PC-3 (cell line): Measurements from ENCODE around the gene SH2D3C. TPM values are rescaled to one million over a fixed set of nuclear protein-coding genes. Genes with fewer than 3 reads are reported as not detected.

Source experiments
- ATAC-seq: fragments of 200-7000 bp; cut with Tn5 transposase; 2 replicates; pipeline ENCODE4 v1.9.1; 2020; ENCODE audit warnings: mild to moderate bottlenecking, moderate library complexity
- BruUV-seq: library from RNA; stranded (reverse); fragments of 400-500 nt; replicated peaks from 2 replicates; lab custom pipeline; 2021; lab: Mats Ljungman, UMichigan
- CTCF ChIA-PET: fragments of 300-600 bp; sonication (Branson Sonifier 250); formaldehyde crosslinking; loops from one replicate; lab custom pipeline; 2022; ENCODE audit warnings: antibody characterized with exemption; lab: Charles Lee
- POLR2A ChIA-PET: fragments of 300-600 bp; sonication (Branson Sonifier 250); formaldehyde crosslinking; loops from one replicate; lab custom pipeline; 2022; ENCODE audit warnings: antibody characterized with exemption; ENCODE audit not compliant: unreplicated experiment; lab: Charles Lee
- DNase-seq: peaks from one replicate; pipeline ENCODE4 v3.0.0-alpha.2; 2015
- H2AFZ ChIP-seq: fragments of 300-600 bp; sonication (generic); 2 replicates; pipeline ENCODE4 v1.6.0; 2016; ENCODE audit warnings: antibody characterized with exemption, low read length
- H3F3A ChIP-seq: fragments of 300-600 bp; sonication (generic); one replicate; pipeline ENCODE4 v1.6.0; 2017; ENCODE audit warnings: antibody characterized with exemption, low read length, control low read depth, mild to moderate bottlenecking; ENCODE audit not compliant: unreplicated experiment
- H3K27ac ChIP-seq: fragments of 300-600 bp; sonication (generic); 2 replicates; pipeline ENCODE4 v1.5.1; 2016; ENCODE audit warnings: mild to moderate bottlenecking, low read length
- H3K27me3 ChIP-seq: fragments of 300-600 bp; sonication (generic); 2 replicates; pipeline ENCODE4 v1.6.1; 2016; ENCODE audit warnings: low read length, mixed read lengths
- H3K36me3 ChIP-seq: fragments of 300-600 bp; sonication (generic); 2 replicates; pipeline ENCODE4 v1.6.1; 2016; ENCODE audit warnings: low read depth, mixed run types, low read length, mixed read lengths
- H3K4me1 ChIP-seq: fragments of 300-600 bp; sonication (generic); 2 replicates; pipeline ENCODE4 v1.5.1; 2016; ENCODE audit warnings: low read length; ENCODE audit not compliant: insufficient read depth
- H3K4me2 ChIP-seq: fragments of 300-600 bp; sonication (generic); 2 replicates; pipeline ENCODE4 v1.6.0; 2016; ENCODE audit warnings: low read length
- H3K4me3 ChIP-seq: fragments of 300-600 bp; sonication (generic); 2 replicates; pipeline ENCODE4 v1.5.1; 2016; ENCODE audit warnings: mild to moderate bottlenecking, low read length, mixed read lengths
- H3K79me2 ChIP-seq: fragments of 300-600 bp; sonication (generic); 2 replicates; pipeline ENCODE4 v1.6.1; 2017; ENCODE audit warnings: low read length, mixed read lengths
- H3K9ac ChIP-seq: fragments of 300-600 bp; sonication (generic); 2 replicates; pipeline ENCODE4 v1.6.0; 2016; ENCODE audit warnings: mild to moderate bottlenecking, low read length
- H3K9me2 ChIP-seq: fragments of 300-600 bp; sonication (generic); replicated peaks from 2 replicates; pipeline ENCODE4 v1.6.1; 2016; ENCODE audit warnings: mixed run types, low read length, mixed read lengths
- H3K9me3 ChIP-seq: fragments of 300-600 bp; sonication (generic); 2 replicates; pipeline ENCODE4 v1.6.1; 2016; ENCODE audit warnings: low read length, mixed read lengths
- H4K20me1 ChIP-seq: fragments of 300-600 bp; sonication (generic); 2 replicates; pipeline ENCODE4 v1.6.1; 2016; ENCODE audit warnings: low read length, mixed read lengths
- EZH2 ChIP-seq: fragments of 300-600 bp; sonication (generic); IDR thresholded peaks from one replicate; pipeline ENCODE4 v1.6.1; 2017; ENCODE audit warnings: antibody characterized with exemption, mild to moderate bottlenecking, low read length; ENCODE audit not compliant: unreplicated experiment
- EZH2phosphoT487 ChIP-seq: fragments of 300-600 bp; sonication (generic); IDR thresholded peaks from 2 replicates; pipeline ENCODE4 v1.6.1; 2018; ENCODE audit warnings: mild to moderate bottlenecking, antibody characterized with exemption, low read length, borderline replicate concordance
- intact Hi-C: fragments of 100-400 bp; cut with micrococcal nuclease; formaldehyde crosslinking; loops from 2 replicates; pipeline ENCODE4 v1.9.0; 2023
- total RNA-seq: library from RNA; depleted of rRNA; stranded (reverse); fragments of >200 nt; gene quantifications from 2 replicates; pipeline ENCODE4 v1.2.3, GENCODE V29; 2014
- TF ChIP-seq, protein P1 (sequence below): fragments of 300-600 bp; sonication (generic); conservative IDR thresholded peaks from 2 replicates; pipeline ENCODE4 v1.5.1; 2017; ENCODE audit warnings: antibody characterized with exemption, low read depth, mild to moderate bottlenecking, low read length

The SH2D3C gene
- total RNA-seq, 1 experiment from 2014 or later: 0.26 TPM

DNA sequence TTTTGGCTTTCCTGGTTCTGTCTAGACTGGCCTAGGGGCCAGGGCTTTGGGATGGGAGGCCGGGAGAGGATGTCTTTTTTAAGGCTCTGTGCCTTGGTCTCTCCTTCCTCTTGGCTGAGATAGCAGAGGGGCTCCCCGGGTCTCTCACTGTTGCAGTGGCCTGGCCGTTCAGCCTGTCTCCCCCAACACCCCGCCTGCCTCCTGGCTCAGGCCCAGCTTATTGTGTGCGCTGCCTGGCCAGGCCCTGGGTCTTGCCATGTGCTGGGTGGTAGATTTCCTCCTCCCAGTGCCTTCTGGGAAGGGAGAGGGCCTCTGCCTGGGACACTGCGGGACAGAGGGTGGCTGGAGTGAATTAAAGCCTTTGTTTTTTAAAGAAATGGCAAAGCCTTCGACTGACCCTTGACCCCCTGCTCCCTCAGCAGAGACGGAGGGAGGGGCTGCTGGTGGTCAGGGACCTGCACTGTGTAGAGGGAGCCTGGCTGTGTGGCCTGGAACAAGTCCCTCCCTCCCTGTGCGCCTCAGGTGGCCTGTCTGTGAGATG lies 35.3 kb upstream of the SH2D3C start:
- ATAC-seq: no peak

DNA sequence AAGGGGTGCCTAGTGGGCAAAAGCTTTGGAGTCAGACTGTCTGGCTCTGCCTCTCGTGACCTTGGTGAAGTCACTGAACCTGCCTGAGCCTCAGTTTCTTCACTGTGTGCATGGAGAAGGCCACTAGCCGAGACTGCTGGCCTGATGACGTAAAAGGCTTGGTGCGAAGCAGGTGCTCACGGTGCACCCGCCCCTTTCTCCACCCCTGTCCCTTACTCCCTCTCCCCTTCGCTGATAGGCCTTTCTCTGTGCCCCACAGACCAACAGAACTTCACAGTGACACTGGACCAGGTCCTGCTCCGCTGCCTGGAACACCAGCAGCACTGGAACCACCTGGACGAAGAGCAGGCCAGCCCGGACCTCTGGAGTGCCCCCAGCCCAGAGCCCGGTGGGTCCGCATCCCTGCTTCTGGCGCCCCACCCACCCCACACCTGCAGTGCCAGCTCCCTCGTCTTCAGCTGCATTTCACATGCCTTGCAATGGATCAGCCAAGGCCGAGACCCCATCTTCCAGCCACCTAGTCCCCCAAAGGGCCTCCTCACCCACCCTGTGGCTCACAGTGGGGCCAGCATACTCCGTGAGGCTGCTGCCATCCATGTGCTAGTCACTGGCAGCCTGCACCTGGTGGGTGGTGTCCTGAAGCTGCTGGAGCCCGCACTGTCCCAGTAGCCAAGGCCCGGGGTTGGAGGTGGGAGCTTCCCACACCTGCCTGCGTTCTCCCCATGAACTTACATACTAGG lies 34.6 kb upstream of the SH2D3C start:
- CTCF ChIA-PET: no interaction called here
- Histone ChIP-seq H3K4me2 (no peak overlapping the region), H3K9me3 (no peaks in the 10 kb centered on the region), H3K9me2 (no peaks in the 10 kb centered on the region), H3K4me1 (no peaks in the 10 kb centered on the region), H3K36me3 (peaks cover 10% of the 10 kb centered on the region; the same call in 1 of the 2 replicates), H3K27me3 (no peaks in the 10 kb centered on the region), H4K20me1 (no peaks in the 10 kb centered on the region), H3F3A (no peaks in the 10 kb centered on the region), H3K4me3 (no peak overlapping the region), H2AFZ (no peak overlapping the region), H3K9ac (no peak overlapping the region), H3K27ac (no peak overlapping the region), H3K79me2 (no peaks in the 10 kb centered on the region)
- intact Hi-C loops: no loop called here
- TF ChIP-seq, protein P1, sequence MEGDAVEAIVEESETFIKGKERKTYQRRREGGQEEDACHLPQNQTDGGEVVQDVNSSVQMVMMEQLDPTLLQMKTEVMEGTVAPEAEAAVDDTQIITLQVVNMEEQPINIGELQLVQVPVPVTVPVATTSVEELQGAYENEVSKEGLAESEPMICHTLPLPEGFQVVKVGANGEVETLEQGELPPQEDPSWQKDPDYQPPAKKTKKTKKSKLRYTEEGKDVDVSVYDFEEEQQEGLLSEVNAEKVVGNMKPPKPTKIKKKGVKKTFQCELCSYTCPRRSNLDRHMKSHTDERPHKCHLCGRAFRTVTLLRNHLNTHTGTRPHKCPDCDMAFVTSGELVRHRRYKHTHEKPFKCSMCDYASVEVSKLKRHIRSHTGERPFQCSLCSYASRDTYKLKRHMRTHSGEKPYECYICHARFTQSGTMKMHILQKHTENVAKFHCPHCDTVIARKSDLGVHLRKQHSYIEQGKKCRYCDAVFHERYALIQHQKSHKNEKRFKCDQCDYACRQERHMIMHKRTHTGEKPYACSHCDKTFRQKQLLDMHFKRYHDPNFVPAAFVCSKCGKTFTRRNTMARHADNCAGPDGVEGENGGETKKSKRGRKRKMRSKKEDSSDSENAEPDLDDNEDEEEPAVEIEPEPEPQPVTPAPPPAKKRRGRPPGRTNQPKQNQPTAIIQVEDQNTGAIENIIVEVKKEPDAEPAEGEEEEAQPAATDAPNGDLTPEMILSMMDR: no peak
- TF ChIP-seq EZH2 (no peak), EZH2phosphoT487 (no peak)
- BruUV-seq: no TSS peak
- no peak for ATAC-seq
- POLR2A ChIA-PET: no interaction called here
- DNase-seq: no peak

More for the DNA sequence above, 35.3 kb upstream of the SH2D3C start:
- BruUV-seq: no TSS peak
- Histone ChIP-seq H3K4me3 (no peak overlapping the region), H3K9me2 (no peaks in the 10 kb centered on the region), H3K9ac (no peak overlapping the region), H3K9me3 (no peaks in the 10 kb centered on the region), H2AFZ (no peak overlapping the region), H3K79me2 (no peaks in the 10 kb centered on the region), H3K27ac (no peak overlapping the region), H3K4me1 (no peaks in the 10 kb centered on the region), H3K36me3 (peaks cover 10% of the 10 kb centered on the region; the same call in 1 of the 2 replicates), H3K27me3 (no peaks in the 10 kb centered on the region), H4K20me1 (no peaks in the 10 kb centered on the region), H3F3A (no peaks in the 10 kb centered on the region), H3K4me2 (no peak overlapping the region)
- ChIA-PET CTCF (no interaction called here), POLR2A (no interaction called here)
- TF ChIP-seq EZH2phosphoT487 (no peak), EZH2 (no peak)
- TF ChIP-seq, protein P1: no peak
- no peak for DNase-seq
- intact Hi-C loops: no loop called here

DNA sequence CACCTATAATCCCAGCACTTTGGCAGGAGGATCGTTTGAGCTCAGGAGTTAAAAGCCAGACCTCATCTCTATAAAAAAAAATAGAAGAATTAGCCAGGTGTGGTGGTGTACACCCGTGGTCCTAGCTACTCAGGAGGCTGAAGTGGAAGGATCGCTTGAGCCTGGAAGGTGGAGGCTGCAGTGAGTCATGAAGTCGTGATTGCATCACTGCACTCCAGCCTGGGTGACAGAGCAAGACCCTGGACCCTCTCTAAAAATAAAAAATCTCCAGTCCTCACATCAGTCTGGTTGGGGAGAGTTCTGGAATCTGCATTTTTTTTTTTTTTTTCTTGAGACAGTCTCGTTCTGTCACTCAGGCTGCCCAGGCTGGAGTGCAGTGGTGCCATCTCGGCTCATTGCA lies 33.5 kb upstream of the SH2D3C start:
- TF ChIP-seq, protein P1: no peak
- TF ChIP-seq EZH2 (no peak), EZH2phosphoT487 (no peak)
- ChIA-PET CTCF (no interaction called here), POLR2A (no interaction called here)
- Histone ChIP-seq H4K20me1 (no peaks in the 10 kb centered on the region), H3K9me3 (no peaks in the 10 kb centered on the region), H3K9ac (no peak overlapping the region), H3K27ac (no peak overlapping the region), H3K4me3 (no peak overlapping the region), H3K9me2 (no peaks in the 10 kb centered on the region), H3K27me3 (no peaks in the 10 kb centered on the region), H3K79me2 (no peaks in the 10 kb centered on the region), H3K4me2 (no peak overlapping the region), H3K4me1 (no peaks in the 10 kb centered on the region), H3F3A (no peaks in the 10 kb centered on the region), H3K36me3 (peaks cover 12% of the 10 kb centered on the region), H2AFZ (no peak overlapping the region)
- intact Hi-C loops: no loop called here
- DNase-seq (no peak), ATAC-seq (no peak)
- no TSS peak for BruUV-seq
